Measurements from ENCODE around the gene KAZN. TPM values are rescaled to one million over a fixed set of nuclear protein-coding genes. Genes with fewer than 3 reads are reported as not detected.
A peak's percentile ranks its signal among the peaks of the same experiment; 100 is the strongest.

The KAZN gene
- total and polyA plus RNA-seq, 12 donors = 1.1 to 6.5 (median 1.9) TPM

GRCh38 chr1:15068152-15068551, 469.7 kb downstream of the KAZN start:
- Histone ChIP-seq H3K4me1 (no peaks in the 10 kb centered on the region), H3K4me3 (no peak overlapping the region), H3K27me3 (no peaks in the 10 kb centered on the region), H3K27ac (peak overlapping the region in 4 of 10 donors; percentile 14 to 56 (median 42)), H3K9me3 (no peaks in the 10 kb centered on the region), H3K36me3 (peaks cover 0 to 20% (median 0%) of the 10 kb centered on the region in 9 donors)
- intact Hi-C loops (cut with DNase I) = no loop called here
- no peak for ATAC-seq
- TF ChIP-seq CTCF (IDR thresholded peaks at IDR 0.05) = no peak
- WGBS, 2 donors = 79 to 82% methylated on average over 14 of the region's 14 CpGs
- no peak for DNase-seq

GRCh38 chr1:15068997-15069396, 470.5 kb downstream of the KAZN start:
- Histone ChIP-seq H3K9me3 (no peaks in the 10 kb centered on the region), H3K4me3 (no peak overlapping the region), H3K36me3 (peaks cover 0 to 17% (median 0%) of the 10 kb centered on the region in 9 donors), H3K27ac (no peak overlapping the region), H3K4me1 (no peaks in the 10 kb centered on the region), H3K27me3 (no peaks in the 10 kb centered on the region)
- no peak for ATAC-seq
- DNase-seq = no peak
- 88 to 92% methylated on average over 4 of the region's 4 CpGs for WGBS, 2 donors
- TF ChIP-seq CTCF (IDR thresholded peaks at IDR 0.05) = no peak
- intact Hi-C loops (cut with DNase I) = no loop called here

- intact Hi-C loops (cut with DNase I) = no loop called here
- TF ChIP-seq CTCF (IDR thresholded peaks at IDR 0.05) = no peak
- Histone ChIP-seq H3K4me1 (no peaks in the 10 kb centered on the region), H3K27me3 (no peaks in the 10 kb centered on the region), H3K36me3 (peaks cover 0 to 11% (median 0%) of the 10 kb centered on the region in 9 donors), H3K27ac (no peak overlapping the region), H3K9me3 (no peaks in the 10 kb centered on the region), H3K4me3 (no peak overlapping the region)
- DNase-seq (no peak), ATAC-seq (no peak)
- 92% methylated on average over 14 of the region's 14 CpGs for WGBS, 2 donors
Measured at GRCh38 chr1:15070145-15070748, 471.8 kb downstream of the KAZN start.

GRCh38 chr1:15071936-15072335, 473.5 kb downstream of the KAZN start:
- intact Hi-C loops (cut with DNase I) = no loop called here
- Histone ChIP-seq H3K4me3 (no peak overlapping the region), H3K27me3 (no peaks in the 10 kb centered on the region), H3K27ac (no peak overlapping the region), H3K9me3 (no peaks in the 10 kb centered on the region), H3K4me1 (no peaks in the 10 kb centered on the region), H3K36me3 (no peaks in the 10 kb centered on the region)
- 95 to 96% methylated on average over 6 of the region's 6 CpGs for WGBS, 2 donors
- ATAC-seq (no peak), DNase-seq (no peak)
- TF ChIP-seq CTCF (IDR thresholded peaks at IDR 0.05) = no peak
